HG03558 (cell line): ENCODE measurements around the gene DENND1C.

Source experiments
- ATAC-seq: cut with Tn5 transposase; IDR thresholded peaks from one replicate; pipeline ENCODE4 v1.9.1; 2021; ENCODE audit warnings: moderate number of reproducible peaks; ENCODE audit not compliant: unreplicated experiment; ENCODE audit errors: extremely low read depth

Gene DENND1C

DNA sequence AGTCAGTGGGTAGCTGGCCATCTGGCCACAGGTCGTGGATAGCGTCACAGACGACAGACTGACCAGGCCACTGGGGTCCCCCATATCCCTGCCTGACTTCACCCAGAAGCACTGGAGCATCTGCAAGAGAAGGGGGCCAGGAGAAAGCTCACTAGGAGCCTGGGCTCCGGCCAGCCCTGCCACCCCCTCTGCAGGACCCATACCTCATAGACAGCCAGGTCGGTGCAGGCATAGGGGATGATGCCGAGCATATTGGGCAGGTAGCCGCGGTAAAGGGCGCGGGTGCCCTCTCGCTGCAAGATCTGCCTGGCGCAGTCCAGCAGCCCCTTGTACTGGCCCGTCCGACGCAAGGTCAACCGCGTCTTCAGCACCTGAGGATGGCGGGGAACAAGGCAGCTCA, 54.5 kb downstream of the DENND1C start:
- ATAC-seq, result no peak

DNA sequence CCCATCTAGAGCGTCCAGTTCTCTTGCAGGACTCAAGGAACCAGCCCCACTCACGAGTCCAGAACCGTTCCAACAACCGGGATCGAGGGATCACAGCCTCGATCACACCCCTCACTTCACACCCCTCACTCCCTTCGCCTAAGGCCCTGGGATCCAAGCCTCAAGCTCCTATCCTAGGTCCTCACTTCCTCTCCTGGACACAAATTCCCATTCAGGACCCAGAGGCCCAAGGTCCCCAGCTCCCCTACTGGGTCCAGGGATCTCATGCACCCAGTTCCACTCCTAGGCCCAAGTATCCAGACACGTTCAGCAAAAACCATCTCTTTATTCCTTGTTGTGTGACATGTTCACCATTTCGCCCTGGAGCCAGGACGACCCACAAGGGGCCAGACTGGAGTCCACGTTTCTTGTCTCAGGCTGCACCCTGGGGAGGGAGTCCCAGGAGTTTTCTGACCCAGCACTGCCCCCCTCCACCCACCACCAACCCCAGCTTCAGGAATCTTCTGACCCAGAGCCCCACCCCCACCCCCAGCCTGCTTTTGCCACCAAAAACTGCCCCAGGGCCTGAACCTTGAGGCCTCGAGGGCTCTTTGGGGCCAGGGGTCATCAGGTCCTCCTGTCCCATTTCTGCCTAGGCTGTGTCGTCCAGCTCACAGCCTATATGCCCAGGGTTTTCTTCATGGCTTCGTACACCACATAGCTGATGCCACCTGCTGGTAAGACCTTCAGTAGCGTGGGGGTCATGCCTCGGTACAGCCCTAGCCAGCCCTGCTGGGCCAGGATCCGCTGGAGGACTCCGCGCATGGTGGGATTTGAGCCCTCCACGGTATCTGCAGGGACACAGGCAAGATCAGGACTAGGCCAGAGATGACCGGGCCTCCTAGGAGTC, 55.6 kb downstream of the DENND1C start:
- no peak for ATAC-seq

DNA sequence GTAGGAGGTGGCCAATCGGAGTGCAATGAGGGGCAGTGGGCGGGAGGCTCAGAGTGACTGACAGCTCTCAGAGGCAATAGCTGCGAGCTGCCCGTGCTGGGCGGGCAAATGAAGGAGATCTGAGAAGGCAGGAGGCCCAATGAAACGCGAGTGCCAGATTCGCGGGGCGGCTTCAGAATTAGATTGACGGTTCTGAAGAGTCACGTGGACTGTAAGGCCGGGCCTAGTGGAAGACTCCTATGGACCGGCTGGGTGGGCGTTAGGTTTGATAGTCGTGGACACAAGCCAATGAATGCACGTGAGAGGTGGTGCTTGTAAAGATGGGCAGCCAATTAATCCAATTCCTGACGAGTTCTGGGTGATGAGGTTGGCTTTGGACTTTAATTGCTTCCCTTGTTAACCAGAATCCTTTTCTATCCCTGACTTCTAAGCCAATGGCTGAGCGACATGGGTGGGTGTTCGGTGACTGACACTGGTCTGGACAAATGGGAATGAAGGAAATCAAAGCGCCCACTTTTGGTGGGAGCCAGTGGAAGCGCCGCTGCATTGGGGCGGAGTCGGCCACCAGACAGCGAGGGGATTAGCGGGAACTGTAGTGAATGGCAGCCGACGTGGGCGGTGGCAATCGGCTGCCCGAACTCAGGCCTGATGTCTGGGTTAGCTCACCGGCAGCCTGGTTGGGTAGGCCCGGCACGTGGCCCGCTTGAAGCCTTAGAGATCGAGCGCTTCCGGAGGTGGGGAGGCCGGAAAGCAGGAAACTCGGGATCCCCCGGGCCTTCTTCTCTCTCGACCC, 56.5 kb downstream of the DENND1C start:
- ATAC-seq, result peak; percentile 73

DNA sequence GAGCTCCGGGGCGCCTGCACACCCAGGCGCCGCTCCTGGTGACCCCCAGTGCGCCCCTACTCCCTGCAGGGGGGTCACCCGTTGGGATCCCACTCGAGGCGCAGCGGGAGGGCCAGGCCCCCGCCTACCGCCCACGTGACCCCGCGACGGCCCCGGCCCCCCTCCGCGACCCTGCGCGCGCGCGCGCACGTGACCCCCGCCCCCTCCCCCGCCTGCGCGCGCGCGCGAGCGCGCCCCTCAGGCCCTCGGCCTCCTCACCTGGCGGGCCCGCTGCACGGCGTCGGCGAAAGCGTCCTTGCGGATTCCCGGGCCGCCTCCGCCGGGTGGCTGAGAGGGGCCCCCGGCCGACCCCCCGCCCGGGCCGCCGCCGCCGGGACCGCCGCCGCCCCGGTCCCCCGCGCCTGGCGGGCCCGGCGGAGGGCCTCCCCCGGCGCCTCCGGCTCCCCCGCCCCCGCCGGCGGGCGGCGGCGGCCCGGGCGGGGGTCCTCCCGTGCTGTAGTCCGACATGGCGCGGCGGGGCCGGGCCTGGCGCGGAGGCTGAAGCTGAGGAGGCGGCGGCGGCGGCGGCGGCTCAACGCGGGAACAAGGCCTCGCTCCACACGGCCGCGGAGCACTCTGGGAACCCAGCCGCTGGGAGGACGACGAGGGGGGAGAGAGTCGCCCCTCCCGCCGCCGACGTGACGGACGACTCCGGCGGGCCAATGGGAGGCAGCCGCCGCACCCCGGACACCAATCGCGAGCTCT, 57.2 kb downstream of the DENND1C start, which contains the start of gene KHSRP:
TSS of gene KHSRP (minus strand) at position 617 of the 744 bp plus-strand sequence. CDS start at position 507, 110 bp downstream.
- no peak for ATAC-seq

DNA sequence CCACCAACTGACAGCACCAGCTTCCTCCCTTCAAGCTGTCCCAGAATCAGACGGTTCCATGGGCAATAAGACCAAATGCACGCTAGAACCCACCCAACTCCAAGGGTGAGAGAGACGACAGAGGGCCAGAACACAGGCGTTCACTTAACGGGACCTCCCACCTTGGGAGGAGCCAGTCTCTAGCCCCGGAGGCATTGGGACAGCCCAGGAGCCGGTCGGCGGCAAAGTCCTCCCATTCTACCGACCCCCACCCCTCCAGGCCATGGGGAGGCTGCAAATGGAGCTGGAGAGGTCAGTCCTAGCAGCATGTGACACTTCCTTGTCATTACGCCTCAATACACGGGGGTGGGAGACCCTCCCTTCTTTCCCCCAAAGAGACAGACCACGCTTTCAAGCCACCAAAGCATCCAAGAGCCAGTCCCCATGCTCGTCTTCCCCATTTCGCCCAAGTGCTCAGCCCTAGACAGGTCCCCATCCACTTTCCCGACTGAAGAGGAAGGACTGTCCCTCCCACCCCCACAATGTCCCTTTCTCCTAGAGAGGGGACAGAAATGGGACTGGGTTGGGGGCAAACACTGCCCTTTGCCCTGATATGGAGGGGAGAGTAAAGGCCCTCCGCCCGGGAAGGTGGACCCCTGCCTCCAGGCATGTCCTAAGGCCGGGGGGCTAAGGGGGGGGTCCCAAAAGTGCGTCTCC, 57.9 kb downstream of the DENND1C start:
- ATAC-seq, result no peak

DNA sequence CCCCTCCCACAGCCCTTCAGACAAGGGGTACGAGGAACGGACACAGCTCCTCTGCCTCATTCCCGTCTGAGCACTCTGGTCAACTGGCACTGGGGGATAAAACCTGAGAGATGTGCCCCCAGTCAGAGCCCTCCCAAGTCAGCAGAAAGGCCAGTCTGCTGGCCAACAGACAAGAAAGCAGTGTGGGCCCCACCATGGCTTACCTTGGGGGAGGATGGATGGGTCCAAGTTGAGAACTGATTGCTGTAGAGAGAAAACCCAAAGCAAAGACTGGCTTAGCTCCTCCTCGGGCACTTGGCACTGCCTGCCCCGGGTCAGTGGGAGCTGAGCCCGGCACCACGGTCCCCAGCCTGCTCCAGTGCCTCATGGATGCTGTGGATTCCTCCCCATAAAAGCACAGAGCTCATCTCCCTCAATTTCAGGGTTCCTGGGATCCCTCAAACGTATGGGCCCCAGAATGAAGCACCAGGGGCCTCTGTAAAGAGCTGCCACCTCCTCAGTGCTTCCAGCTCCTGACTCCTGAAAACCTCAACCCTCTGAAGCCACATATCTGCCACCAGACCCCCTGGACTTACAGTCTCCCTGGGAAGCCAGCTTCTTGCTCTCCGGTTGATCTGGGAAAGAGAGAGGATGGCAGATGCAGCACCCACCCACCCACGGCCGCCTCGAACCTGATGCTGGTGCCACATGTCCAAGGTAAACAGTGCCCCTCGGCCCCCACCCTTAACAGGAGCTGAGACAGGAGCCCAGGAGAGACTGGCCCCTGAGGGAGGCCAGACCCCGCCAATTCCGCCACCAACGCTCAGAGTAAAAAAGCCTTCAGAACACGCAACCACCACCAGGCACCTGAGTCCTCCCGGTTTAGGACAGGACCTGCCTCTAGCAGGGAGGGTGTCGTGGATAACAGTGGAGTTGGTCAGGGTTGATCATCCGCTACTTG, 60.2 kb downstream of the DENND1C start:
- ATAC-seq, result no peak

DNA sequence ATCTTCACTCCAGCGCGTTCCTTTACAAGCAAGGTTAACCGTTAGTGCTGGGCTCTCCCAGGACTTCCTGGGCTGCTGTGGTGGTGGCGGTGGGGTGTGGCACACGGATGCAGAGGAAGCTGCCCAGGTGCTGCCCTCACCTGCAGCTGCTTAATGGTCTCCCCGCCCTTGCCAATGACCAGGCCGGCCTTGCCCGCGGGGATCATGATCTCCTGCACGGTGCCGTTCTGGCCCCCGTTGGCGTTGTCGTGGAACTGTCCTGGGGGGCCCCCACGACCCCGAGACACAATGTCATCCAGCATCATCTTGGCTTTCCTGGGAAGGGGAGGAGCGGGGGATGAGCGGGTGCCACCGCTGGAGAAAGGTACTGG, 63.0 kb downstream of the DENND1C start:
- ATAC-seq, result no peak

DNA sequence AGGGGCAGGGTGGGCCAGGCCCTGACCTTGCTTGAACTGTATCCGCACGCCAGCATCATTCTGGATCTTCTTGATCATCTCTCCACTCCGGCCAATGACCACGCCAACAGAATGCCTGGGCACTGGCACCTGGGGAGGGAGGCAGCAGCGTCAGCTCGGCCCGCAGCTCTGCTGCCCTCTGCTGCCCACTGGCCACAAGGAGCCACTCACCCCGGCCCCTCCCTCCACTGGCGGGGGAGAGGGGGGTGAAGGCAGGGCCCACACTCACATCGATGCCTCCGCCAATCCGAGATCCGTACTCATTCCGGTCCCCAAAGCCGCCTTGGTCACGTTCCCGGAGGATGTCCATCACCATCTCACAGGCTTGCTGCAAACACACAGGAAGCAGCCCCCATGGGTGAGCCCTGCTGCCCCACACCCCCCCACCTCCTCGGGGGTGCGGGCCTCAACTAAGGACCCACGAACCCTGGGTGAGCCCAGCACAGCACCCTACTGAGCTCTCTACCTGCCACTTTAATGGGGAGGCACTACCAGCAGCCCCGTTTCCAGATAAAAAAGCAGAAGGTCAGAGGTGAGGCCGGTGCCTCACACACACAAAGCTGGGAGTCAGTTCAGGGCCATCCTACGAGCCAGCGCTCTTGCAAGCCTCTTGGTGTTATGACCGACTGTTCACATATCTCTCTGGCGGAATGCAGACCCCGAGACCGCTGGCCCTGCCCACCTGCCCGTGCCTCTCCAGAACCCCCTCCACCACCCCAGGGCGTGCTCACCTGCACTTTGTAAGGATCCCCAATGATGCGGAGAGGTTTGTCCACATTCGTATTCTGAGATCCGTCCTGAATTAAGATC, 63.6 kb downstream of the DENND1C start:
- ATAC-seq, result no peak
